HepG2 (cell line): ENCODE data around the gene SALL4. TPM values are rescaled to one million over a fixed set of nuclear protein-coding genes. Genes with fewer than 3 reads are reported as not detected.
A peak's percentile ranks its signal among the peaks of the same experiment; 100 is the strongest.

Experiments used
- ATRX ChIP-seq: sonication (generic); formaldehyde crosslinking; IDR thresholded peaks from 2 replicates; pipeline ENCODE4 v1.4.0; 2020; ENCODE audit warnings: missing genetic modification reagents, borderline replicate concordance
- CCAR2 ChIP-seq: fragments of 200-400 bp; formaldehyde crosslinking; optimal IDR thresholded peaks from 2 replicates; pipeline ENCODE3; 2018; ENCODE audit warnings: low read depth, mild to moderate bottlenecking, low read length, moderate library complexity
- MAF1 ChIP-seq: sonication (generic); formaldehyde crosslinking; IDR thresholded peaks from 2 replicates; pipeline ENCODE4 v1.5.0; 2020; ENCODE audit warnings: missing genetic modification reagents, borderline replicate concordance
- MEF2D ChIP-seq: sonication (generic); formaldehyde crosslinking; IDR thresholded peaks from 2 replicates; pipeline ENCODE4 v1.5.1; 2020; ENCODE audit warnings: mild to moderate bottlenecking, missing genetic modification reagents
- NCOA1 ChIP-seq: sonication (generic); formaldehyde crosslinking; IDR thresholded peaks from 2 replicates; pipeline ENCODE4 v1.9.0; 2021; ENCODE audit warnings: missing genetic modification reagents
- SAFB2 ChIP-seq: sonication (generic); formaldehyde crosslinking; IDR thresholded peaks from 2 replicates; pipeline ENCODE4 v1.5.1; 2020; ENCODE audit warnings: missing genetic modification reagents, low read depth, mild to moderate bottlenecking, borderline replicate concordance
- YEATS4 ChIP-seq: sonication (generic); formaldehyde crosslinking; IDR thresholded peaks from 2 replicates; pipeline ENCODE4 v1.4.0; 2020; ENCODE audit warnings: missing genetic modification reagents, borderline replicate concordance
- ZNF431 ChIP-seq: sonication (generic); formaldehyde crosslinking; IDR thresholded peaks from 2 replicates; pipeline ENCODE4 v1.9.0; 2022; ENCODE audit warnings: missing genetic modification reagents, low read depth, mild to moderate bottlenecking, borderline replicate concordance
- ZNF549 ChIP-seq: sonication (generic); formaldehyde crosslinking; IDR thresholded peaks from 2 replicates; pipeline ENCODE4 v1.5.0; 2020; ENCODE audit warnings: missing genetic modification reagents
- ZNF614 ChIP-seq: IDR thresholded peaks from 2 replicates; pipeline ENCODE4 v1.6.1; 2018; ENCODE audit warnings: missing biosample characterization, missing genetic modification reagents, inconsistent platforms, borderline replicate concordance
- ZNF788 ChIP-seq: sonication (generic); formaldehyde crosslinking; IDR thresholded peaks from 2 replicates; pipeline ENCODE4 v1.5.0; 2020; ENCODE audit warnings: mild to moderate bottlenecking, missing genetic modification reagents, borderline replicate concordance
- ZNF790 ChIP-seq: sonication (generic); formaldehyde crosslinking; IDR thresholded peaks from 2 replicates; pipeline ENCODE4 v1.8.0; 2022; ENCODE audit warnings: missing genetic modification reagents, mild to moderate bottlenecking, borderline replicate concordance
- ZSCAN22 ChIP-seq: sonication (generic); formaldehyde crosslinking; IDR thresholded peaks from 2 replicates; pipeline ENCODE4 v1.4.0; 2020; ENCODE audit warnings: mild to moderate bottlenecking, missing genetic modification reagents
- ZSCAN25 ChIP-seq: sonication (generic); formaldehyde crosslinking; IDR thresholded peaks from 2 replicates; pipeline ENCODE4 v1.8.0; 2022; ENCODE audit warnings: mild to moderate bottlenecking, missing genetic modification reagents
- polyA plus RNA-seq, 8 experiments: library from polyadenylated mRNA; depleted of rRNA in 3 of 8; stranded (reverse) in 7 of 8; unstranded in 1 of 8; fragments of >200 nt; fragmentation: Illumina TruSeq in 4 of 8; extraction: Trizol in 4 of 8; gene quantifications; 2 replicates each; pipeline versions ENCODE4 v1.2.1 to v1.2.3, GENCODE V29; 2011 to 2016; ENCODE audit warnings: low read depth in 4 of 8, missing spikeins in 1 of 8, mixed read lengths in 1 of 8; ENCODE audit not compliant: insufficient read depth in 1 of 8
- total RNA-seq, 5 experiments: library from RNA; depleted of rRNA; stranded (reverse); fragments of >200 nt; fragmentation: Illumina TruSeq; extraction: Trizol; gene quantifications; 2 replicates each; pipeline ENCODE4 v1.2.3, GENCODE V29; 2016; ENCODE audit warnings: low read depth in 1 of 5
- TF ChIP-seq, protein P1 (sequence below): sonication (generic); formaldehyde crosslinking; IDR thresholded peaks from 2 replicates; pipeline ENCODE4 v1.9.0; 2021; ENCODE audit warnings: missing genetic modification reagents, borderline replicate concordance
- TF ChIP-seq, protein P2 (sequence below): sonication (generic); formaldehyde crosslinking; IDR thresholded peaks from 2 replicates; pipeline ENCODE4 v1.5.1; 2020; ENCODE audit warnings: mild to moderate bottlenecking, missing genetic modification reagents, borderline replicate concordance
- TF ChIP-seq, protein P3 (sequence below): sonication (generic); formaldehyde crosslinking; IDR thresholded peaks from 2 replicates; pipeline ENCODE4 v1.4.0; 2020; ENCODE audit warnings: missing genetic modification reagents
- TF ChIP-seq, protein P4 (sequence below): IDR thresholded peaks from 2 replicates; pipeline ENCODE4 v1.6.1; 2012; ENCODE audit warnings: low read length, improper control_type of control experiment
- TF ChIP-seq, protein P5 (sequence below): IDR thresholded peaks from 2 replicates; pipeline ENCODE4 v1.6.1; 2016; ENCODE audit warnings: control low read depth

The SALL4 gene
- total and polyA plus RNA-seq, 2 of the 13 experiments (the other 11 are each of a cell fraction or from before 2014, with no cell fraction given): 0.33 to 1.8 TPM

DNA sequence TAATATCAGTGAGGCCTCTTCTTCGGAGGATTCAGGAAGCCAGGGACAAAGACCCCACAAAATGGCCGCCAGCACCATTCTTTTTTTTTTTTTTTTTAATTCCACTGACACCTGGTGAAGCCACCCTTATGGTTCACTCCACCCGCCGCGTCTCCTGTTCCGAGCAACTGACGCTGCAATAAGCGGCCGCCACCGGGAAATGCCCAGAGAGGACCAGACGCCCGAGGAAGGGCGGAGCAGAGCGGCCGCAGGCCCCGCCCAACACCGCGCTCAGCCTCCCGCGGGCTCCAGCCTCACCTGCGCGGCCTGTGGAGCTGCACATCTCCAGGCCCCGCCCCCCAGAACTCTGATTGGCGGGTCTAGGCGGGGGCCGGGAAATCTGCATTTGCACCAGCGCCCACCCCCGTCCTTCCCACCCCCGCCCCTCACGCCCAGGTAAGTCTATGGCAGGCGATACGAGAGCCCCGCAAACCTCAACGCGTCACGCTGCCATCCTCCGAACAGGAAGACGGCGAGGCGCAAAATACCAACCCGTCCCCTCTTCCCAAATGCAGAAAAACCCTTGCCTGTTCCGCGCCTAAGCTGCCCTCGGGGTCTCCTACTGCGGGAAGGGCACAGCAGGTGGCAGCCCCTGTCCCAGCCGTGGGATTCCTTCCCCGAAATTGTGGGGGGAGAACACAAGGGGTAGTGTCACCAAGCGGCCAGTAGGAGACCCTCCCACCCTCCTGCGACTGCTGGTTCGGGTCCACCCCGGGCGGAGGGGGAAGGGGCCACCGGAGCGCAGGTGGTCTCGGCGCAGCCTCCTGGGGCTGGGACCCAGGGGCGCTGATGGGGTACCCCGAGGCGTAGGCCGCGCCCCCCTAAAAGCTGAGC lies 35.1 kb downstream of the SALL4 start (continued):
- TF ChIP-seq MAF1 (no peak), CCAR2 (peak; percentile 38), ZNF788 (CRISPR knock-in tag) (peak; percentile 69; the same call in 1 of the 2 replicates), MEF2D (peak; percentile 72), SAFB2 (CRISPR knock-in tag) (no peak), ZSCAN22 (CRISPR knock-in tag) (no peak), ZNF431 (CRISPR knock-in tag) (no peak), ZNF614 (no peak; the same call in 1 of the 2 replicates), ZNF790 (no peak; the same call in 1 of the 2 replicates), ATRX (CRISPR knock-in tag) (no peak), ZSCAN25 (CRISPR knock-in tag) (no peak; the same call in 1 of the 2 replicates), YEATS4 (CRISPR knock-in tag) (peak; percentile 54; the same call in 1 of the 2 replicates), NCOA1 (CRISPR knock-in tag) (peak; percentile 54; the same call in 1 of the 2 replicates), ZNF549 (CRISPR knock-in tag) (no peak)
- TF ChIP-seq, protein P1, sequence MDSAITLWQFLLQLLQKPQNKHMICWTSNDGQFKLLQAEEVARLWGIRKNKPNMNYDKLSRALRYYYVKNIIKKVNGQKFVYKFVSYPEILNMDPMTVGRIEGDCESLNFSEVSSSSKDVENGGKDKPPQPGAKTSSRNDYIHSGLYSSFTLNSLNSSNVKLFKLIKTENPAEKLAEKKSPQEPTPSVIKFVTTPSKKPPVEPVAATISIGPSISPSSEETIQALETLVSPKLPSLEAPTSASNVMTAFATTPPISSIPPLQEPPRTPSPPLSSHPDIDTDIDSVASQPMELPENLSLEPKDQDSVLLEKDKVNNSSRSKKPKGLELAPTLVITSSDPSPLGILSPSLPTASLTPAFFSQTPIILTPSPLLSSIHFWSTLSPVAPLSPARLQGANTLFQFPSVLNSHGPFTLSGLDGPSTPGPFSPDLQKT (CRISPR knock-in tag): no peak
- TF ChIP-seq, protein P2, sequence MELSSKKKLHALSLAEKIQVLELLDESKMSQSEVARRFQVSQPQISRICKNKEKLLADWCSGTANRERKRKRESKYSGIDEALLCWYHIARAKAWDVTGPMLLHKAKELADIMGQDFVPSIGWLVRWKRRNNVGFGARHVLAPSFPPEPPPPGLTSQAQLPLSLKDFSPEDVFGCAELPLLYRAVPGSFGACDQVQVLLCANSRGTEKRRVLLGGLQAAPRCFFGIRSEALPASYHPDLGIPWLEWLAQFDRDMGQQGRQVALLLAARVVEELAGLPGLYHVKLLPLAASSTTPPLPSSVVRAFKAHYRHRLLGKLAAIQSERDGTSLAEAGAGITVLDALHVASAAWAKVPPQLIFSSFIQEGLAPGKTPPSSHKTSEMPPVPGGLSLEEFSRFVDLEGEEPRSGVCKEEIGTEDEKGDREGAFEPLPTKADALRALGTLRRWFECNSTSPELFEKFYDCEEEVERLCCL (CRISPR knock-in tag): peak; percentile 81
- TF ChIP-seq, protein P3, sequence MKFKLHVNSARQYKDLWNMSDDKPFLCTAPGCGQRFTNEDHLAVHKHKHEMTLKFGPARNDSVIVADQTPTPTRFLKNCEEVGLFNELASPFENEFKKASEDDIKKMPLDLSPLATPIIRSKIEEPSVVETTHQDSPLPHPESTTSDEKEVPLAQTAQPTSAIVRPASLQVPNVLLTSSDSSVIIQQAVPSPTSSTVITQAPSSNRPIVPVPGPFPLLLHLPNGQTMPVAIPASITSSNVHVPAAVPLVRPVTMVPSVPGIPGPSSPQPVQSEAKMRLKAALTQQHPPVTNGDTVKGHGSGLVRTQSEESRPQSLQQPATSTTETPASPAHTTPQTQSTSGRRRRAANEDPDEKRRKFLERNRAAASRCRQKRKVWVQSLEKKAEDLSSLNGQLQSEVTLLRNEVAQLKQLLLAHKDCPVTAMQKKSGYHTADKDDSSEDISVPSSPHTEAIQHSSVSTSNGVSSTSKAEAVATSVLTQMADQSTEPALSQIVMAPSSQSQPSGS (CRISPR knock-in tag): peak; percentile 12; the same call in 1 of the 2 replicates
- TF ChIP-seq, protein P4, sequence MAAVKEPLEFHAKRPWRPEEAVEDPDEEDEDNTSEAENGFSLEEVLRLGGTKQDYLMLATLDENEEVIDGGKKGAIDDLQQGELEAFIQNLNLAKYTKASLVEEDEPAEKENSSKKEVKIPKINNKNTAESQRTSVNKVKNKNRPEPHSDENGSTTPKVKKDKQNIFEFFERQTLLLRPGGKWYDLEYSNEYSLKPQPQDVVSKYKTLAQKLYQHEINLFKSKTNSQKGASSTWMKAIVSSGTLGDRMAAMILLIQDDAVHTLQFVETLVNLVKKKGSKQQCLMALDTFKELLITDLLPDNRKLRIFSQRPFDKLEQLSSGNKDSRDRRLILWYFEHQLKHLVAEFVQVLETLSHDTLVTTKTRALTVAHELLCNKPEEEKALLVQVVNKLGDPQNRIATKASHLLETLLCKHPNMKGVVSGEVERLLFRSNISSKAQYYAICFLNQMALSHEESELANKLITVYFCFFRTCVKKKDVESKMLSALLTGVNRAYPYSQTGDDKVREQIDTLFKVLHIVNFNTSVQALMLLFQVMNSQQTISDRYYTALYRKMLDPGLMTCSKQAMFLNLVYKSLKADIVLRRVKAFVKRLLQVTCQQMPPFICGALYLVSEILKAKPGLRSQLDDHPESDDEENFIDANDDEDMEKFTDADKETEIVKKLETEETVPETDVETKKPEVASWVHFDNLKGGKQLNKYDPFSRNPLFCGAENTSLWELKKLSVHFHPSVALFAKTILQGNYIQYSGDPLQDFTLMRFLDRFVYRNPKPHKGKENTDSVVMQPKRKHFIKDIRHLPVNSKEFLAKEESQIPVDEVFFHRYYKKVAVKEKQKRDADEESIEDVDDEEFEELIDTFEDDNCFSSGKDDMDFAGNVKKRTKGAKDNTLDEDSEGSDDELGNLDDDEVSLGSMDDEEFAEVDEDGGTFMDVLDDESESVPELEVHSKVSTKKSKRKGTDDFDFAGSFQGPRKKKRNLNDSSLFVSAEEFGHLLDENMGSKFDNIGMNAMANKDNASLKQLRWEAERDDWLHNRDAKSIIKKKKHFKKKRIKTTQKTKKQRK: no peak
- TF ChIP-seq, protein P5, sequence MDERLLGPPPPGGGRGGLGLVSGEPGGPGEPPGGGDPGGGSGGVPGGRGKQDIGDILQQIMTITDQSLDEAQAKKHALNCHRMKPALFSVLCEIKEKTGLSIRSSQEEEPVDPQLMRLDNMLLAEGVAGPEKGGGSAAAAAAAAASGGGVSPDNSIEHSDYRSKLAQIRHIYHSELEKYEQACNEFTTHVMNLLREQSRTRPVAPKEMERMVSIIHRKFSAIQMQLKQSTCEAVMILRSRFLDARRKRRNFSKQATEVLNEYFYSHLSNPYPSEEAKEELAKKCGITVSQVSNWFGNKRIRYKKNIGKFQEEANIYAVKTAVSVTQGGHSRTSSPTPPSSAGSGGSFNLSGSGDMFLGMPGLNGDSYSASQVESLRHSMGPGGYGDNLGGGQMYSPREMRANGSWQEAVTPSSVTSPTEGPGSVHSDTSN: peak; percentile 9
